ENCODE measurements around the gene THUMPD3.

The THUMPD3 gene

DNA sequence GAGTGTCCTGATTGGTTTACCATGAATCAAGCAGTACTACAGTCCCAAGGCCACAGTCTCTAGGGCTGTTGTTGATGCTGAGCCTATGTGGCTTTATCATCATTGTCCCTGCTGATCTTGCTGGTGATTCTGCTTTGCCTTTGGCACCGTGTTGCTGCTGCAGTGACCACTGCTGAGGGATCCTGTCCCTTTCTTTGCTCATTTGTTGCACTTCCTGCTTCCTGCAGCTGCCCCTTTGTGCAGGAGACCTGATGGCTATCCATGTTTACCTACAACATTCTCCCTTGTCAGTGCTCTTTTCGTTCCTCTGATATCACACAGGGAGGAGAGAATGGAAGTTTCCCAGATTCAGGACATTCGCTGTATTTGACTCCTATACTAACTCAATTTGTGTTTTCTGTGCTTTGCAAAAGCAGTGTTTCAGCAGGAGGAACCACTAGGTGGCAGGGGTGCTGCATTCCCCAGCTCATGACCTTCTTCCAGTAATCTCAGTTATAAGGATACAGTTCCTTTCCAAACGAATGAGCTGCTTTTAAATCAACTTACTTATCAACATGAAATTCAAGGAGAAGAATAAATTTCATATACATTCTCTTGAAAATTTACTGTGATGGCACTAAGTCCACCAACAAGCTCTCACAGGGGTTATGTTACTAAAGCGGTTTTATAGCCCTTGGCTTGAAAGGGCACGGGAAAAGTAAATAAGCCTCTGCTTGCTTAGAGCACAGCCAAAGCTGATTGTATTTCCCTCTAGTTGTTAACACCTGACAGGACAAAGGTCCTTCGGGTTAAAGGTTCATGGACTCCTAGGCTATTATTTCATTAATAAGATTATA lies 9.7 kb upstream of the THUMPD3 start:
- H3K27ac ChIP-seq, result no peak overlapping the region
- H3K4me3 ChIP-seq, result no peak overlapping the region
- DNase-seq (ENCODE audit: low spot score), result no peak
- TF ChIP-seq, protein P1, sequence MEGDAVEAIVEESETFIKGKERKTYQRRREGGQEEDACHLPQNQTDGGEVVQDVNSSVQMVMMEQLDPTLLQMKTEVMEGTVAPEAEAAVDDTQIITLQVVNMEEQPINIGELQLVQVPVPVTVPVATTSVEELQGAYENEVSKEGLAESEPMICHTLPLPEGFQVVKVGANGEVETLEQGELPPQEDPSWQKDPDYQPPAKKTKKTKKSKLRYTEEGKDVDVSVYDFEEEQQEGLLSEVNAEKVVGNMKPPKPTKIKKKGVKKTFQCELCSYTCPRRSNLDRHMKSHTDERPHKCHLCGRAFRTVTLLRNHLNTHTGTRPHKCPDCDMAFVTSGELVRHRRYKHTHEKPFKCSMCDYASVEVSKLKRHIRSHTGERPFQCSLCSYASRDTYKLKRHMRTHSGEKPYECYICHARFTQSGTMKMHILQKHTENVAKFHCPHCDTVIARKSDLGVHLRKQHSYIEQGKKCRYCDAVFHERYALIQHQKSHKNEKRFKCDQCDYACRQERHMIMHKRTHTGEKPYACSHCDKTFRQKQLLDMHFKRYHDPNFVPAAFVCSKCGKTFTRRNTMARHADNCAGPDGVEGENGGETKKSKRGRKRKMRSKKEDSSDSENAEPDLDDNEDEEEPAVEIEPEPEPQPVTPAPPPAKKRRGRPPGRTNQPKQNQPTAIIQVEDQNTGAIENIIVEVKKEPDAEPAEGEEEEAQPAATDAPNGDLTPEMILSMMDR (IDR thresholded peaks at IDR 0.05), result peak; percentile 67

DNA sequence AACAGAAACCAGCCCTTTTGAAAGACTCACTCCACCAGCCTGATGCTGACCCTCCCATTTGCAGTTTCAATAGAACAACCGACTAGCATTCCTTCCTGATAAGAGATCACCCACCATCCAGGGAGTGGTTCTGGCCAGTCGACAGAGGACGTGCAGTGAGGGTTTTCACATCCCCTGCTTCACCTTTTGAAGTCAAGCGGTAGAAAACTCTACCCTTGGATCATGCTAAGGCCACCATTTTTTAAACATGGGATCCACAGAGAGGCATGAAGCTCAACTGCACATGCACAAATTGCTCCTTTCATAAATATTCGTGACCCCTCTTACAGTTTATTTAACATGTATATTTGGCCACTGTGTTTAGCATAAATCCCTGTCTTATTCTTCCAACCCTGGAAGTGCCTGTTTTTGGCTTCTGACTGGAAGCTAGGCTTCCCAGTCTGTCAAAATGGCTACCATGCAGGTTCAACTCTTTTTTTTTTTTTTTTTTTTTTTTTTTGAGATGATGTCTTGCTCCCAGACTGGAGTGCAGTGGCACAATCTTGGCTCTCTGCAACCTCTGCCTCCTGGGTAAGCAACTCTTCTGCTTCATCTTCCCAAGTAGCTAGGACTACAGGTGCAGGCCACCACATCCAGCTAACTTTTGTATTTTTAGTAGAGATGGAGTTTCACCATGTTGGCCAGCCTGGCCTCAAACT lies 1.0 kb upstream of the THUMPD3 start:
- no peak for DNase-seq (ENCODE audit: low spot score)
- TF ChIP-seq, protein P1 (IDR thresholded peaks at IDR 0.05), result no peak
- Histone ChIP-seq H3K4me3 (peak overlapping the region; percentile 75), H3K27ac (no peak overlapping the region)

DNA sequence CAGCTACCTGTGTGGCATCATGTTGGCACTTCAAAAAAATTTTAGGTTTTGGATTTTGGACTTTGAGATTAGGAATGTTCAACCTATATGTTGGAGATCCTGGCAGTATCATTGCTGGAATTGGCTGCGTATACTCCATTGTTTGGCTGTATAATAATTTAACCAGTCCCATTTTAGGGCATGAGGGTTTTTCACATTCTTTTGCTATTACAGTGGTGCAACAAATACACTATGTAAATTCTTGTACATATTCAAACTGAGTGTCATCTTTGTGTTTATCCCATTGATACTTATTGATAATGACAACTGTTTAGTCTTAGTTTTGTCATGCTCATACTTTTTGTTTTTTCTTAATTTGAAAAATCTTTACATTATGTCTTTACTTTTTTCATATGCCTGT lies 6.7 kb downstream of the THUMPD3 start:
- DNase-seq (ENCODE audit: low spot score), result no peak
- TF ChIP-seq, protein P1 (IDR thresholded peaks at IDR 0.05), result no peak
- Histone ChIP-seq H3K4me3 (no peak overlapping the region), H3K27ac (no peak overlapping the region)

DNA sequence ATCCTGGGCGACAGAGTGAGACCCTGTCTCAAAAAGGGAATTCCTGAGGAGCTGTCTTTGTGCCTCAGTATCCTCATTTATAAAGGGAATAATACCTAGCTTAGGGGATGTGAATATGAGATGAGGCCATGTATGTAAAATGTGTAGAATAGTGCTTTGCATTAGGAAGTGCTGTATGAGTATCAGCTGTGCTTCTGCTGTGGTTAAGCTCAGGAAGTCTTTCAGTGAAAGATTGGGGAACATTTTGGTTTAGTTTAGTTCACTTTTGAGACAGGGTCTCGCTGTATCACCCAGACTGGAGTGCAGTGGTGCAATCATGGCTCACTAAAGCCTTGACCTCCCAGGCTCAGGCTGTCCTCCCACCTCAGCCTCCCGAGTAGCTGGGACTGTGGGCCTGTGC lies 10.6 kb downstream of the THUMPD3 start:
- H3K4me3 ChIP-seq, result no peak overlapping the region
- DNase-seq (ENCODE audit: low spot score), result no peak
- no peak overlapping the region for H3K27ac ChIP-seq
- TF ChIP-seq, protein P1 (IDR thresholded peaks at IDR 0.05), result no peak

DNA sequence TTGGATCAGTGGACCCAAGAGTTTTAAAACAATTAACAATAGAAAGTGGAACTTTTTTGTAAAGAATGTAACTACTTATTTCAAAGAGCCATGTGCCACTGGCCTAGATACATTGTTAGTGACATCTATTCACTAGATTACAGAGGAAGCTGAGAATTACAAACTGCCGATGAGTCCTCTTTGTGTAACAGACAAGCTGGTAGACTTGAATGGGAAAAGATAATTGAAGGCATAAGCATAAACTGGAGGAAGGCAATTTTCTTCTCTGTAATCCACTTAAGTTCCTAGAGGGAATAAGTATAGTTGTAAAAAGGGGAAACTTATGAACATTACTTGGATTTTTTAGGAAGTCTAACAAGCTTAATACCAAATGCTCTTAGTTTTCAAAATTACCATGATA lies 15.1 kb downstream of the THUMPD3 start:
- no peak for DNase-seq (ENCODE audit: low spot score)

DNA sequence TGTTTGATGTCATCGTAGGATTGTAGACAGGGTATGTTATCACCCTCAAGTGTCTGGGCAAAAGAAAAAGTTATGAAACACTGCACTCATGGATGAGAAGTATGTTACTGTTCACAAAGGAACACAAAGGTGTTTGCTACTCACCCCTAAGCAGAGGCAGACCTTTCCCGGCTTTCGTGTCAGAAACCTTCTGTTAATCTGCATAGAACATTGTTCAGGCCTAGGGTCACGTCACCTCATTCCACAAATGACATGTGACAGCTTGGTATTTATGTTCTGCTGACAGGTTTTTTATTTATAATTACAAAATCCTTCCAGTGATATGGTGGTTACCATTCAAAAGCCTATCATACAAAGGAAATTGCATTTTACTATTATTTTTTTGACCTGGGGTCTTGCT lies 16.5 kb downstream of the THUMPD3 start:
- Histone ChIP-seq H3K4me3 (no peak overlapping the region), H3K27ac (no peak overlapping the region)
- TF ChIP-seq, protein P1 (IDR thresholded peaks at IDR 0.05), result no peak
- no peak for DNase-seq (ENCODE audit: low spot score)

More for the DNA sequence above, 15.1 kb downstream of the THUMPD3 start:
- H3K27ac ChIP-seq, result no peak overlapping the region
- H3K4me3 ChIP-seq, result no peak overlapping the region
- TF ChIP-seq, protein P1 (IDR thresholded peaks at IDR 0.05), result no peak

All from coronary artery (tissue), 2 donors.